ENCODE measurements around the gene STK11. TPM values are rescaled to one million over a fixed set of nuclear protein-coding genes. Genes with fewer than 3 reads are reported as not detected.
A peak's percentile ranks its signal among the peaks of the same experiment; 100 is the strongest.
"Not testable (repeated sequence)": the region's sequence is repeated elsewhere in the genome, so short reads cannot be mapped to it uniquely, and the experiment has no call there.

The STK11 gene
- total RNA-seq, 4 donors from 2014 or later: 52.5 to 91.2 (median 68.7) TPM

GRCh38 chr19:1206150-1206863, 729 bp downstream of the STK11 start:
- no peak for DNase-seq (ENCODE audit: low spot score in 2 of 2)
- Histone ChIP-seq H3K27ac (peak overlapping the region; percentile 81 to 93 (median 86)), H3K4me1 (peaks cover 0 to 66% (median 46%) of the 10 kb centered on the region in 4 donors), H3K4me3 (peak overlapping the region; percentile 44 to 80 (median 76)), H3K9me3 (no peaks in the 10 kb centered on the region), H3K36me3 (peaks cover 0 to 4% (median 0%) of the 10 kb centered on the region in 3 donors), H3K27me3 (no peaks in the 10 kb centered on the region)
- TF ChIP-seq EP300 (IDR thresholded peaks at IDR 0.05): peak in 1 of 2 donors; percentile 16
- TF ChIP-seq, protein P1, sequence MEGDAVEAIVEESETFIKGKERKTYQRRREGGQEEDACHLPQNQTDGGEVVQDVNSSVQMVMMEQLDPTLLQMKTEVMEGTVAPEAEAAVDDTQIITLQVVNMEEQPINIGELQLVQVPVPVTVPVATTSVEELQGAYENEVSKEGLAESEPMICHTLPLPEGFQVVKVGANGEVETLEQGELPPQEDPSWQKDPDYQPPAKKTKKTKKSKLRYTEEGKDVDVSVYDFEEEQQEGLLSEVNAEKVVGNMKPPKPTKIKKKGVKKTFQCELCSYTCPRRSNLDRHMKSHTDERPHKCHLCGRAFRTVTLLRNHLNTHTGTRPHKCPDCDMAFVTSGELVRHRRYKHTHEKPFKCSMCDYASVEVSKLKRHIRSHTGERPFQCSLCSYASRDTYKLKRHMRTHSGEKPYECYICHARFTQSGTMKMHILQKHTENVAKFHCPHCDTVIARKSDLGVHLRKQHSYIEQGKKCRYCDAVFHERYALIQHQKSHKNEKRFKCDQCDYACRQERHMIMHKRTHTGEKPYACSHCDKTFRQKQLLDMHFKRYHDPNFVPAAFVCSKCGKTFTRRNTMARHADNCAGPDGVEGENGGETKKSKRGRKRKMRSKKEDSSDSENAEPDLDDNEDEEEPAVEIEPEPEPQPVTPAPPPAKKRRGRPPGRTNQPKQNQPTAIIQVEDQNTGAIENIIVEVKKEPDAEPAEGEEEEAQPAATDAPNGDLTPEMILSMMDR (IDR thresholded peaks at IDR 0.05): no peak
- WGBS, 2 donors: 0 to 1% methylated on average over 41 to 53 of the region's 78 CpGs

- peak in 1 of 2 donors; percentile 47 for DNase-seq (ENCODE audit: low spot score in 2 of 2)
- Histone ChIP-seq H3K27me3 (no peaks in the 10 kb centered on the region), H3K36me3 (peaks cover 0 to 4% (median 0%) of the 10 kb centered on the region in 3 donors), H3K4me3 (peak overlapping the region; percentile 44 to 80 (median 76)), H3K4me1 (peaks cover 0 to 72% (median 49%) of the 10 kb centered on the region in 4 donors), H3K27ac (peak overlapping the region; percentile 81 to 93 (median 86)), H3K9me3 (no peaks in the 10 kb centered on the region)
- TF ChIP-seq, protein P1 (IDR thresholded peaks at IDR 0.05): no peak
- TF ChIP-seq POLR2A (IDR thresholded peaks at IDR 0.05) (no peak), EP300 (IDR thresholded peaks at IDR 0.05) (no peak)
- 0 to 2% methylated on average over 30 to 38 of the region's 38 CpGs for WGBS, 2 donors
These were observed 1.4 kb downstream of the STK11 start for GRCh38 chr19:1206864-1207450.

GRCh38 chr19:1208830-1209229, 3.3 kb downstream of the STK11 start:
- Histone ChIP-seq H3K4me1 (peaks cover 0 to 83% (median 56%) of the 10 kb centered on the region in 4 donors), H3K27ac (peak overlapping the region in 3 of 4 donors; percentile 83 to 93 (median 89))
- H3K36me3 ChIP-seq; H3K9me3 ChIP-seq; H3K4me3 ChIP-seq; DNase-seq (ENCODE audit: low spot score in 2 of 2); H3K27me3 ChIP-seq: not testable (repeated sequence)
- WGBS, 2 donors: 69 to 71% methylated on average over 7 to 10 of the region's 10 CpGs

DNA sequence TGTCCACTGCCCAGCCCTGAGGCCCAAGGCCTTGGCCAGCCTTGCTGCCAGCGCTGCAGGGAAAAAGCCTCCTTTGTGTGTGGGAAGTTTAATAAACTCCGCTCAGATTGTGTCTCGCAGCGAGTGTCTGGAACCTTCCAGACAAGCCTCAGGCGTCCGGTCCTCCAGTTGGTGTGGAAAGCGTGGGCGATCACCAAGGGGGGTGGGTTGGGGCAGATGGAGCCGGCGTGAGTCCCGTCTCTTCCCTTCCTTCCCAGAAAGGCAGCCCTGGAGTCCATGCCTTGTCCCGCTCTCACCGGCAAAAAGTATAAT, 4.6 kb downstream of the STK11 start:
- no peak for DNase-seq (ENCODE audit: low spot score in 2 of 2)
- Histone ChIP-seq H3K27me3 (no peaks in the 10 kb centered on the region), H3K4me3 (no peak overlapping the region), H3K4me1 (peaks cover 1 to 88% (median 64%) of the 10 kb centered on the region in 4 donors), H3K27ac (peak overlapping the region; percentile 83 to 93 (median 88)), H3K36me3 (peaks cover 0 to 8% (median 0%) of the 10 kb centered on the region in 3 donors), H3K9me3 (no peaks in the 10 kb centered on the region)
- WGBS, 2 donors: 68 to 75% methylated on average over 13 of the region's 13 CpGs
- peak; percentile 64 to 83 for TF ChIP-seq EP300 (IDR thresholded peaks at IDR 0.05)
- TF ChIP-seq, protein P1 (IDR thresholded peaks at IDR 0.05): no peak

DNA sequence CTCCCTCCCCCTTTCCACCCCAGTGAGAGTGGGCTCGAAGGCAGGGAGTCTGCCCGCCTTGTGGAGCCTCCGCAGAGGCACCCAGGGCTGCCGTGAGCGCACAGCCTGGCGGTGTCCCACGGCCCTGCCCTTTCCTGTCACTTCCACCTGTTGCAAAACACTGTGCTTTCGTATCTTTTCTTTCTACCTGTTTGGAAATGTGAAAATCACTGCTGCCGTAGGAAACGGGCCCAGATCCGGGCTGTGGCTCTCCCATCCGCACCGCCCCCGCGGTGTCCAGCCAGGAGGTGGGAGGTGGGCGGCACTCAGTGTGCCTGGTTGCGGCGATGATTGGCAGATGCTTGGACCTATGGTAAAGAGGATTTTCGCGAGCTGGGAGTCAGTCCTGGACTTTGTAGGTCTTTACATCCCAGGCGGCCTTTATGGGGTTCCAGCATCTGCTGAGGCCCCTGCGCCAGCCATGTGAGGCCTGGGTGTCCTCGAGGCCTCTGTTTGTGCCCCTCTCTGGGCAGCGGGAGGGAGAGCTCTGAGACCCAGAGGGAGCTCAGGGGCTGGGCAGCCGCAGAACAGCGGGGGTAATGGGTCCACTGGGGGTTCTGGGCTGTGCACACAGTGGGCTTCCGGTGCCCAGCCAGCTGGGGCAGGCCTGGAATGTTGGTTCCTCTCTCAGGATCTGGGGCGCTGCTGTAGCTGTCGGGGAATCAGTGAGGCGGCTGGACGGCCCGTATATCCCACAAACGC, 6.1 kb downstream of the STK11 start:
- Histone ChIP-seq H3K36me3 (peaks cover 0 to 8% (median 0%) of the 10 kb centered on the region in 3 donors), H3K27ac (peak overlapping the region in 2 of 4 donors; percentile 68 to 93), H3K27me3 (no peaks in the 10 kb centered on the region), H3K9me3 (no peaks in the 10 kb centered on the region), H3K4me3 (no peak overlapping the region), H3K4me1 (peaks cover 3 to 99% (median 75%) of the 10 kb centered on the region in 4 donors)
- TF ChIP-seq, protein P1 (IDR thresholded peaks at IDR 0.05): no peak
- TF ChIP-seq EP300 (IDR thresholded peaks at IDR 0.05): peak in 1 of 2 donors; percentile 23
- WGBS, 2 donors: 72 to 75% methylated on average over 29 of the region's 33 CpGs
- DNase-seq (ENCODE audit: low spot score in 2 of 2): no peak
